C4-2B (cell line): ENCODE data around the gene ZNF260.
A peak's percentile ranks its signal among the peaks of the same experiment; 100 is the strongest.

Experiments used
- H3K27ac ChIP-seq: fragments of 450-650 bp; 2 replicates; pipeline ENCODE4 v1.5.1; 2017
- CTCF ChIP-seq: fragments of 450-650 bp; conservative IDR thresholded peaks from 2 replicates; pipeline ENCODE4 v1.5.1; 2017; ENCODE audit warnings: mild to moderate bottlenecking
- ZFX ChIP-seq: fragments of 450-650 bp; IDR thresholded peaks from 2 replicates; pipeline ENCODE4 v1.6.1; 2017

ZNF260 gene

GRCh38 chr19:36489118-36489919 lies 38.8 kb downstream of the ZNF260 start, which contains the start of gene ZNF566:
Gene ZNF566, minus strand, starts transcription at chr19:36489561. Its CDS starts 13,004 bp downstream, at chr19:36476557.
- TF ChIP-seq ZFX (peak; percentile 40; the same call in 1 of the 2 replicates), CTCF (no peak; the same call in 1 of the 2 replicates)
- peak within 1 kb of the TSS; percentile 90 for H3K27ac ChIP-seq

GRCh38 chr19:36488846-36489117 lies 39.3 kb downstream of the ZNF260 start:
- TF ChIP-seq ZFX, result no peak
- TF ChIP-seq CTCF, result no peak; the same call in none of the 2 replicates
- peak overlapping the region; percentile 90 for H3K27ac ChIP-seq

- peak overlapping the region; percentile 90 for H3K27ac ChIP-seq
- TF ChIP-seq CTCF, result no peak
- TF ChIP-seq ZFX, result no peak
Measured at GRCh38 chr19:36488118-36488845, 39.8 kb downstream of the ZNF260 start.

- no peak for TF ChIP-seq CTCF
- H3K27ac ChIP-seq, result no peak overlapping the region
Measured at GRCh38 chr19:36483653-36484052, 44.4 kb downstream of the ZNF260 start.

GRCh38 chr19:36482876-36483275 lies 45.2 kb downstream of the ZNF260 start:
- no peak overlapping the region for H3K27ac ChIP-seq
- TF ChIP-seq CTCF (no peak), ZFX (no peak)
